ENCODE measurements around the gene FOXP1.

GRCh38 chr3:71232175-71232679, 351.3 kb downstream of the FOXP1 start:
- TF ChIP-seq CTCF (conservative IDR thresholded peaks at IDR 0.05; ENCODE audit: low read depth, low read length), result no peak
- no peak for TF ChIP-seq EZH2 (IDR thresholded peaks at IDR 0.05; ENCODE audit: borderline replicate concordance, low read depth, low read length, poor library complexity, severe bottlenecking)
